ENCODE measurements around the gene SHANK2.

DNA sequence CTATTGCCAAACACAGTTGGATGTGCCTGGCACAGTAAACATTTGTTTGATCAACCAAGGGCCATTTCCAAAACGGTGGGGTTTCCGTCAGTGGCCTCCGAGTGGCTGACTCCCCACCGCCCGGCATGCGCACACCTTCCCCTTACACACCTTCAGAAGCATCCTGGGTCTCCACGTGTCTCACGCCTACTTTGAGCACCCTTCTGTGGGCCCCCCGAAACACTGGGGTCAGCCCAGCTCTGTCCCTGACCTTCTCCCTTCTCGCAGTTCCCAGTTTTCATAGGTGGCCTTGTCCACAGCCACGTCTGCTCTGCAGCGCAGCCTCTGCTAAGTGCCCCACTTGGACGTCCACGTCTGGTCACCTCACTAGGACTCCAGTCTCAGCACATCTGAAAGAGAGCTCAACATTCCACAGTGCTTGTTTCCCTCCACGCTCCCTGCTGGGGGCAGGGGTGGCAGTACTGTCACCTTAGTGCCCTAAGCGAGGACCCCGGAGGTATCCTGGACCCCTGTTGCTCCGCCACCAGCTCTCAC, 13.2 kb upstream of the SHANK2 start:
- TF ChIP-seq, protein P1, sequence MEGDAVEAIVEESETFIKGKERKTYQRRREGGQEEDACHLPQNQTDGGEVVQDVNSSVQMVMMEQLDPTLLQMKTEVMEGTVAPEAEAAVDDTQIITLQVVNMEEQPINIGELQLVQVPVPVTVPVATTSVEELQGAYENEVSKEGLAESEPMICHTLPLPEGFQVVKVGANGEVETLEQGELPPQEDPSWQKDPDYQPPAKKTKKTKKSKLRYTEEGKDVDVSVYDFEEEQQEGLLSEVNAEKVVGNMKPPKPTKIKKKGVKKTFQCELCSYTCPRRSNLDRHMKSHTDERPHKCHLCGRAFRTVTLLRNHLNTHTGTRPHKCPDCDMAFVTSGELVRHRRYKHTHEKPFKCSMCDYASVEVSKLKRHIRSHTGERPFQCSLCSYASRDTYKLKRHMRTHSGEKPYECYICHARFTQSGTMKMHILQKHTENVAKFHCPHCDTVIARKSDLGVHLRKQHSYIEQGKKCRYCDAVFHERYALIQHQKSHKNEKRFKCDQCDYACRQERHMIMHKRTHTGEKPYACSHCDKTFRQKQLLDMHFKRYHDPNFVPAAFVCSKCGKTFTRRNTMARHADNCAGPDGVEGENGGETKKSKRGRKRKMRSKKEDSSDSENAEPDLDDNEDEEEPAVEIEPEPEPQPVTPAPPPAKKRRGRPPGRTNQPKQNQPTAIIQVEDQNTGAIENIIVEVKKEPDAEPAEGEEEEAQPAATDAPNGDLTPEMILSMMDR (IDR thresholded peaks at IDR 0.05) = no peak
- TF ChIP-seq EZH2 (IDR thresholded peaks at IDR 0.05) = no peak
- no peak for TF ChIP-seq EZH2phosphoT487 (IDR thresholded peaks at IDR 0.05)
